SK-N-SH (cell line): ENCODE data around the gene PMS2. TPM values are rescaled to one million over a fixed set of nuclear protein-coding genes. Genes with fewer than 3 reads are reported as not detected.

Experiments
- CTCF ChIA-PET: fragments of 300-600, 350-600 bp; formaldehyde crosslinking; extraction: SDS; loops from one replicate; lab custom pipeline; 2021; lab: Yijun Ruan, JAX
- POLR2A ChIA-PET: fragments of 350-600 bp; sonication (Branson Sonifier 250); formaldehyde crosslinking; extraction: SDS; loops from one replicate; lab custom pipeline; 2020; ENCODE audit warnings: antibody characterized with exemption, inconsistent platforms; lab: Yijun Ruan, JAX
- DNase-seq: peaks from one replicate; pipeline ENCODE4 v3.0.0; 2012
- H2AFZ ChIP-seq: fragments of 200-600 bp; sonication (generic); 2 replicates; pipeline ENCODE4 v1.8.1; 2016; ENCODE audit warnings: antibody characterized with exemption, mild to moderate bottlenecking, low read depth
- H3F3A ChIP-seq: fragments of 200-600 bp; sonication (generic); replicated peaks from 2 replicates; pipeline ENCODE3; 2016; ENCODE audit warnings: antibody characterized with exemption, mild to moderate bottlenecking; ENCODE audit not compliant: insufficient read depth
- H3K27ac ChIP-seq, 2 experiments: fragments of 200-500 bp in 1 of 2; fragments of 200-600 bp in 1 of 2; sonication (Bioruptor generic) in 1 of 2; sonication (generic), shearing (Covaris generic) in 1 of 2; 2 replicates each; pipeline versions ENCODE4 v1.5.1 to v1.6.1; 2014 to 2016; ENCODE audit warnings: low read depth in 2 of 2, inconsistent platforms in 1 of 2, low read length in 1 of 2, mild to moderate bottlenecking in 1 of 2, mixed read lengths in 1 of 2
- H3K27me3 ChIP-seq: fragments of 200-600 bp; sonication (generic), shearing (Covaris generic); 2 replicates; pipeline ENCODE4 v1.6.1; 2016; ENCODE audit warnings: mixed run types; ENCODE audit not compliant: insufficient read depth
- H3K36me3 ChIP-seq, 2 experiments: fragments of 200-500 bp in 1 of 2; fragments of 200-600 bp in 1 of 2; sonication (Bioruptor generic) in 1 of 2; sonication (generic) in 1 of 2; replicated peaks in 1 of 2; 2 replicates each; pipeline versions ENCODE3 to v1.5.1; 2014 to 2016; ENCODE audit warnings: low read length in 1 of 2, mild to moderate bottlenecking in 1 of 2; ENCODE audit not compliant: insufficient read depth in 2 of 2, control insufficient read depth in 1 of 2
- H3K4me1 ChIP-seq, 2 experiments: fragments of 200-500 bp in 1 of 2; fragments of 200-600 bp in 1 of 2; sonication (Bioruptor generic) in 1 of 2; sonication (generic), shearing (Covaris generic) in 1 of 2; 2 replicates each; pipeline versions ENCODE4 v1.5.1 to v1.6.1; 2014 to 2016; ENCODE audit warnings: low read depth in 1 of 2, low read length in 1 of 2, mixed run types in 1 of 2; ENCODE audit not compliant: insufficient read depth in 2 of 2, control insufficient read depth in 1 of 2
- H3K4me2 ChIP-seq: fragments of 200-600 bp; sonication (generic), shearing (Covaris generic); 2 replicates; pipeline ENCODE4 v1.6.1; 2017; ENCODE audit warnings: mixed run types
- H3K4me3 ChIP-seq, 2 experiments: fragments of 200-500 bp in 1 of 2; fragments of 200-600 bp in 1 of 2; sonication (Bioruptor generic) in 1 of 2; sonication (generic), shearing (Covaris generic) in 1 of 2; 2 replicates each; pipeline versions ENCODE4 v1.5.1 to v1.8.1; 2014 to 2016; ENCODE audit warnings: low read depth in 2 of 2, inconsistent platforms in 1 of 2, low read length in 1 of 2, mild to moderate bottlenecking in 1 of 2, mixed read lengths in 1 of 2, moderate library complexity in 1 of 2
- H3K79me2 ChIP-seq: fragments of 200-600 bp; sonication (generic); 2 replicates; pipeline ENCODE4 v1.8.1; 2017; ENCODE audit warnings: mild to moderate bottlenecking; ENCODE audit not compliant: insufficient read depth
- H3K9ac ChIP-seq: fragments of 200-600 bp; sonication (generic); 2 replicates; pipeline ENCODE4 v1.6.1; 2017; ENCODE audit warnings: mixed run types
- H3K9me2 ChIP-seq: fragments of 200-600 bp; sonication (generic); 2 replicates; pipeline ENCODE4 v1.6.1; 2017; ENCODE audit warnings: mixed run types
- H3K9me3 ChIP-seq: fragments of 200-600 bp; sonication (generic); 2 replicates; pipeline ENCODE4 v1.6.1; 2017; ENCODE audit warnings: mixed run types, mild to moderate bottlenecking, moderate library complexity
- H4K20me1 ChIP-seq: fragments of 200-600 bp; sonication (generic); 2 replicates; pipeline ENCODE4 v1.6.1; 2017; ENCODE audit warnings: mild to moderate bottlenecking, mixed run types; ENCODE audit not compliant: insufficient read depth
- ELF1 ChIP-seq: IDR thresholded peaks from 2 replicates; pipeline ENCODE4 v1.4.0; 2012
- FOSL2 ChIP-seq: IDR thresholded peaks from 2 replicates; pipeline ENCODE4 v1.4.0; 2012; ENCODE audit warnings: low read depth, mild to moderate bottlenecking, moderate library complexity, borderline replicate concordance
- FOXJ3 ChIP-seq: sonication (generic); formaldehyde crosslinking; IDR thresholded peaks from 2 replicates; pipeline ENCODE4 v1.5.1; 2020; ENCODE audit warnings: mild to moderate bottlenecking, missing genetic modification reagents
- GATA2 ChIP-seq: sonication (generic); formaldehyde crosslinking; IDR thresholded peaks from 2 replicates; pipeline ENCODE4 v1.5.0; 2020; ENCODE audit warnings: mild to moderate bottlenecking, missing genetic modification reagents
- JUND ChIP-seq: IDR thresholded peaks from 2 replicates; pipeline ENCODE4 v1.4.0; 2012
- MAX ChIP-seq: IDR thresholded peaks from 2 replicates; pipeline ENCODE4 v1.4.0; 2012; ENCODE audit warnings: low read depth
- NFIC ChIP-seq: IDR thresholded peaks from 2 replicates; pipeline ENCODE4 v1.4.0; 2012; ENCODE audit warnings: borderline replicate concordance
- NRF1 ChIP-seq: IDR thresholded peaks from 2 replicates; pipeline ENCODE4 v1.6.1; 2012; ENCODE audit warnings: low read depth, mild to moderate bottlenecking, low read length
- POLR2AphosphoS5 ChIP-seq: IDR thresholded peaks from 2 replicates; pipeline ENCODE4 v1.6.1; 2012; ENCODE audit warnings: low read depth, low read length
- RAD21 ChIP-seq: IDR thresholded peaks from 2 replicates; pipeline ENCODE4 v1.6.1; 2012; ENCODE audit warnings: mild to moderate bottlenecking, low read length
- REST ChIP-seq: IDR thresholded peaks from 2 replicates; pipeline ENCODE4 v1.6.1; 2012; ENCODE audit warnings: mild to moderate bottlenecking, low read depth, low read length, moderate library complexity
- TAF1 ChIP-seq: IDR thresholded peaks from 2 replicates; pipeline ENCODE4 v1.6.1; 2012; ENCODE audit warnings: low read depth, mild to moderate bottlenecking, low read length, moderate library complexity, borderline replicate concordance
- TCF12 ChIP-seq: IDR thresholded peaks from 2 replicates; pipeline ENCODE4 v1.4.0; 2012
- USF1 ChIP-seq: IDR thresholded peaks from 2 replicates; pipeline ENCODE4 v1.4.0; 2012; ENCODE audit warnings: low read depth, borderline replicate concordance
- WGBS: methylation state at CpG from one replicate; pipeline ENCODE4 v1.1.6; 2017; ENCODE audit warnings: low lambda C conversion rate; 5-methylcytosine and 5-hydroxymethylcytosine counted together
- polyA plus RNA-seq, 3 experiments: library from polyadenylated mRNA; depleted of rRNA; stranded (reverse); fragments of >200 nt; gene quantifications; 2 replicates each; pipeline ENCODE4 v1.2.3, GENCODE V29; 2012

Gene PMS2
- polyA plus RNA-seq, 1 of the 3 experiments (the other 2 are of a cell fraction): 9.6 TPM

GRCh38 chr7:6030988-6031387 is 22.1 kb upstream of the PMS2 start, which contains the start of gene ANKRD61:
Gene ANKRD61 (plus strand): TSS chr7:6031376. CDS start chr7:6031376, 0 bp downstream.
- 94% methylated on average over 2 of the region's 2 CpGs for WGBS
- H3K79me2 ChIP-seq: peaks cover 39% of the 10 kb centered on the region
- H3K9ac ChIP-seq: no peak within 1 kb of the TSS
- H3K27me3 ChIP-seq: no peaks in the 10 kb centered on the region
- no peak within 1 kb of the TSS for H2AFZ ChIP-seq
- peaks cover 62 to 65% of the 10 kb centered on the region in 2 experiments for H3K36me3 ChIP-seq
- no peak within 1 kb of the TSS for H3K27ac ChIP-seq
- TF ChIP-seq GATA2 (CRISPR knock-in tag): no peak
- no peak for TF ChIP-seq JUND
- TF ChIP-seq RAD21: no peak
- no peak for TF ChIP-seq MAX
- TF ChIP-seq REST: no peak
- no peak for TF ChIP-seq NRF1
- TF ChIP-seq POLR2AphosphoS5: no peak
- TF ChIP-seq NFIC: no peak
- no peak for TF ChIP-seq ELF1
- no peak for TF ChIP-seq TCF12
- H4K20me1 ChIP-seq: no peaks in the 10 kb centered on the region
- no peaks in the 10 kb centered on the region for H3K9me3 ChIP-seq
- H3K4me2 ChIP-seq: no peak within 1 kb of the TSS
- ChIA-PET CTCF (interaction anchor here (0.9 to 2.2 kb wide), 4 partner anchors 10 to 292 kb away, joined by 3 to 7 read pairs (median 3); no protein-coding TSS in a partner anchor), POLR2A (interaction anchor here (1.3 kb wide), 1 partner anchor 22 kb away, joined by 4 read pairs; the partner anchor contains the start of genes AIMP2 and PMS2)
- DNase-seq: no peak
- H3K4me1 ChIP-seq: no peaks in the 10 kb centered on the region; a peak in 1 of 4 replicates
- no peaks in the 10 kb centered on the region for H3K9me2 ChIP-seq
- no peak within 1 kb of the TSS for H3K4me3 ChIP-seq
- H3F3A ChIP-seq: peaks cover 9% of the 10 kb centered on the region

GRCh38 chr7:6028563-6028962 is 19.7 kb upstream of the PMS2 start:
- WGBS: 95% methylated on average over 5 of the region's 5 CpGs
- peaks cover 26% of the 10 kb centered on the region for H3K79me2 ChIP-seq
- no peak overlapping the region for H3K27ac ChIP-seq
- H3K36me3 ChIP-seq: peaks cover 58 to 71% of the 10 kb centered on the region in 2 experiments
- no peaks in the 10 kb centered on the region; a peak in 1 of 4 replicates for H3K4me1 ChIP-seq
- no peaks in the 10 kb centered on the region for H3K9me2 ChIP-seq
- no peaks in the 10 kb centered on the region for H4K20me1 ChIP-seq
- no peak overlapping the region for H3K4me2 ChIP-seq
- H3F3A ChIP-seq: peaks cover 13% of the 10 kb centered on the region
- TF ChIP-seq REST (no peak), FOSL2 (no peak), USF1 (no peak), FOXJ3 (no peak), TCF12 (no peak), TAF1 (no peak), ELF1 (no peak)
- TF ChIP-seq, all 33 proteins: peak for 0
- Histone ChIP-seq H3K9ac (no peak overlapping the region), H3K9me3 (no peaks in the 10 kb centered on the region), H2AFZ (no peak overlapping the region), H3K4me3 (no peak overlapping the region), H3K27me3 (no peaks in the 10 kb centered on the region)
- POLR2A ChIA-PET: no interaction called here
- DNase-seq: no peak
- CTCF ChIA-PET: interaction anchor here (2.0 kb wide), 1 partner anchor 32 kb away, joined by 5 read pairs; no protein-coding TSS in a partner anchor
